Suprapubic skin (tissue), 4 donors: Measurements from ENCODE around the gene RSF1.

Experiments used
- CTCF ChIP-seq, 2 donors: fragments of 200-600 bp in 1 of 2; fragments of 450-650 bp in 1 of 2; sonication (generic) in 1 of 2; IDR thresholded peaks; one replicate each; pipeline ENCODE4 v1.5.1; 2016 to 2019; ENCODE audit warnings: antibody characterized with exemption in 2 of 2, mild to moderate bottlenecking in 1 of 2, moderate library complexity in 1 of 2
- EP300 ChIP-seq: sonication (generic); formaldehyde crosslinking; IDR thresholded peaks from one replicate; pipeline ENCODE4 v1.6.1; 2017; ENCODE audit warnings: antibody characterized with exemption
- POLR2A ChIP-seq, 2 donors: fragments of 450-650 bp; IDR thresholded peaks; one replicate each; pipeline ENCODE4 v1.6.1; 2017; ENCODE audit warnings: antibody characterized with exemption in 2 of 2, mild to moderate bottlenecking in 2 of 2, moderate library complexity in 2 of 2
- POLR2AphosphoS5 ChIP-seq, 3 donors: sonication (generic); formaldehyde crosslinking; IDR thresholded peaks; one replicate each; pipeline ENCODE4 v1.6.1; 2017; ENCODE audit warnings: antibody characterized with exemption in 3 of 3

GRCh38 chr11:77783025-77783424, 37.5 kb downstream of the RSF1 start:
- TF ChIP-seq CTCF (IDR thresholded peaks at IDR 0.05) (no peak), POLR2A (IDR thresholded peaks at IDR 0.05) (no peak), POLR2AphosphoS5 (IDR thresholded peaks at IDR 0.05) (no peak), EP300 (no peak)
